Measurements from ENCODE around the gene KRTAP17-1.

- TF ChIP-seq CTCF (IDR thresholded peaks at IDR 0.05): no peak
- no peak for TF ChIP-seq POLR2AphosphoS5 (IDR thresholded peaks at IDR 0.05)
These were observed 18.7 kb downstream of the KRTAP17-1 start for GRCh38 chr17:41296846-41297245.

All from prostate gland (tissue), 2 donors.